Nephron (organoid): ENCODE results near the gene ACSL5.
A peak's percentile ranks its signal among the peaks of the same experiment; 100 is the strongest.
"Not testable (repeated sequence)": the region's sequence is repeated elsewhere in the genome, so short reads cannot be mapped to it uniquely, and the experiment has no call there.

ENCODE experiments used
- H3K27ac Mint-ChIP-seq, 3 experiments: 2 replicates each; pipeline ENCODE4 v1.8.0; 2020; ENCODE audit warnings: mixed read lengths in 3 of 3, mild to moderate bottlenecking in 2 of 3, moderate library complexity in 1 of 3
- H3K27me3 Mint-ChIP-seq: 2 replicates; pipeline ENCODE4 v1.8.0; 2021; ENCODE audit warnings: low read depth, mild to moderate bottlenecking, moderate library complexity, mixed read lengths
- H3K36me3 Mint-ChIP-seq: 2 replicates; pipeline ENCODE4 v1.8.0; 2020; ENCODE audit warnings: low read depth, mixed read lengths
- H3K4me1 Mint-ChIP-seq: 2 replicates; pipeline ENCODE4 v1.8.0; 2020; ENCODE audit warnings: mixed read lengths
- H3K4me3 Mint-ChIP-seq, 3 experiments: 2 replicates each; pipeline ENCODE4 v1.8.0; 2020; ENCODE audit warnings: mild to moderate bottlenecking in 3 of 3, mixed read lengths in 3 of 3, moderate library complexity in 2 of 3
- H3K9me3 Mint-ChIP-seq: 2 replicates; pipeline ENCODE4 v1.8.0; 2020; ENCODE audit warnings: mixed read lengths
- TF ChIP-seq, protein P1 (sequence below), 3 experiments: fragments of 200-600 bp; sonication (generic); IDR thresholded peaks; one replicate each; pipeline ENCODE4 v1.5.0; 2021; ENCODE audit warnings: antibody characterized with exemption in 3 of 3; ENCODE audit not compliant: unreplicated experiment in 3 of 3

ACSL5 gene

DNA sequence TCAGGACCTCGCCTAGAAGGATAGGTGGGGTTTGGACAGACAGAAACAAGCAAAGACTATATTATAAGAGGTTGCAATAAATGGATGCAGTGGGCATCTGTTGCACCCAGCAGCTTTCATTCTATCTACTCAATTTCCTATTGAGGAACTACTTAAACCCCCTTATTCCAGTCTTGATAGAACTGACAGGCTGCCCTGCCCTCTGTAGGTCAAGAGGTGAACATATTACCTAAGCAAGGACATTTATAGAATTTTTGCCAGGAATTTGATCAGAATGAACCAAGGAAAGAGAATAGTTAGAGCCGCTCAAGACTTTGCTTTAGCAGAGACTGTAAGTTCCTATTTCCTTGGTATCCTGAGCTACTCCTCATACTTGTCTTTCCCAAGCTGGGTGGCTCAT lies 82.6 kb downstream of the ACSL5 start:
- TF ChIP-seq, protein P1, sequence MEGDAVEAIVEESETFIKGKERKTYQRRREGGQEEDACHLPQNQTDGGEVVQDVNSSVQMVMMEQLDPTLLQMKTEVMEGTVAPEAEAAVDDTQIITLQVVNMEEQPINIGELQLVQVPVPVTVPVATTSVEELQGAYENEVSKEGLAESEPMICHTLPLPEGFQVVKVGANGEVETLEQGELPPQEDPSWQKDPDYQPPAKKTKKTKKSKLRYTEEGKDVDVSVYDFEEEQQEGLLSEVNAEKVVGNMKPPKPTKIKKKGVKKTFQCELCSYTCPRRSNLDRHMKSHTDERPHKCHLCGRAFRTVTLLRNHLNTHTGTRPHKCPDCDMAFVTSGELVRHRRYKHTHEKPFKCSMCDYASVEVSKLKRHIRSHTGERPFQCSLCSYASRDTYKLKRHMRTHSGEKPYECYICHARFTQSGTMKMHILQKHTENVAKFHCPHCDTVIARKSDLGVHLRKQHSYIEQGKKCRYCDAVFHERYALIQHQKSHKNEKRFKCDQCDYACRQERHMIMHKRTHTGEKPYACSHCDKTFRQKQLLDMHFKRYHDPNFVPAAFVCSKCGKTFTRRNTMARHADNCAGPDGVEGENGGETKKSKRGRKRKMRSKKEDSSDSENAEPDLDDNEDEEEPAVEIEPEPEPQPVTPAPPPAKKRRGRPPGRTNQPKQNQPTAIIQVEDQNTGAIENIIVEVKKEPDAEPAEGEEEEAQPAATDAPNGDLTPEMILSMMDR (IDR thresholded peaks at IDR 0.05; ENCODE audit: unreplicated experiment in 3 of 3): no peak
- Mint-ChIP-seq H3K27me3 (no peaks in the 10 kb centered on the region), H3K4me3 (no peak overlapping the region), H3K4me1 (no peaks in the 10 kb centered on the region), H3K27ac (peak overlapping the region in 1 of 3 experiments; percentile 89), H3K36me3 (peaks cover 25% of the 10 kb centered on the region), H3K9me3 (peaks cover 5% of the 10 kb centered on the region)

- H3K27ac Mint-ChIP-seq: no peak overlapping the region
- H3K9me3 Mint-ChIP-seq: peaks cover under 1% of the 10 kb centered on the region
- TF ChIP-seq, protein P1 (IDR thresholded peaks at IDR 0.05; ENCODE audit: unreplicated experiment in 3 of 3): no peak
- no peak overlapping the region for H3K4me3 Mint-ChIP-seq
- H3K36me3 Mint-ChIP-seq: peaks cover 30% of the 10 kb centered on the region
- no peaks in the 10 kb centered on the region for H3K4me1 Mint-ChIP-seq
- no peaks in the 10 kb centered on the region for H3K27me3 Mint-ChIP-seq
Observed at GRCh38 chr10:112460366-112460765, 86.5 kb downstream of the ACSL5 start.

GRCh38 chr10:112461029-112461887 lies 87.3 kb downstream of the ACSL5 start:
- Mint-ChIP-seq H3K27ac (no peak overlapping the region), H3K9me3 (peaks cover 3% of the 10 kb centered on the region), H3K4me1 (no peaks in the 10 kb centered on the region), H3K36me3 (peaks cover 34% of the 10 kb centered on the region), H3K27me3 (no peaks in the 10 kb centered on the region), H3K4me3 (no peak overlapping the region)
- TF ChIP-seq, protein P1 (IDR thresholded peaks at IDR 0.05; ENCODE audit: unreplicated experiment in 3 of 3): no peak

DNA sequence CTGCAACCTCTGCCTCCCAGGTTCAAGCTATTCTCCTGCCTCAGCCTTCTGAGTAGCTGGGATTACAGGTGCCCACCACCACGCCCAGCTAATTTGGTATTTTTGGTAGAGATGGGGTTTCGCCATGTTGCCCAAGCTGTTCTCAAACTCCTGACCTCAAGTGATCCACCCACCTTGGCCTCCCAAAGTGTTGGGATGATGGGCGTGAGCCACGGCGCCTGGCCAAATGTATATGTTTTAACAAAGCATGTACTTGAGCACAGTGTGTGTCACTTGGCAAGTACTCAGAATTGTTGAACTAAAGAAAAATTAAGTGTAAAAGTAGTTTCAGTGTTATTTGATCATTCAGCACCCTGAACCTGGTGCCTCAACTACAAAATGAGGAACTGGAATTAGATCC lies 90.2 kb downstream of the ACSL5 start:
- H3K9me3 Mint-ChIP-seq, H3K4me3 Mint-ChIP-seq, H3K27me3 Mint-ChIP-seq, H3K4me1 Mint-ChIP-seq, H3K27ac Mint-ChIP-seq: not testable (repeated sequence)
- peaks cover 47% of the 10 kb centered on the region for H3K36me3 Mint-ChIP-seq

DNA sequence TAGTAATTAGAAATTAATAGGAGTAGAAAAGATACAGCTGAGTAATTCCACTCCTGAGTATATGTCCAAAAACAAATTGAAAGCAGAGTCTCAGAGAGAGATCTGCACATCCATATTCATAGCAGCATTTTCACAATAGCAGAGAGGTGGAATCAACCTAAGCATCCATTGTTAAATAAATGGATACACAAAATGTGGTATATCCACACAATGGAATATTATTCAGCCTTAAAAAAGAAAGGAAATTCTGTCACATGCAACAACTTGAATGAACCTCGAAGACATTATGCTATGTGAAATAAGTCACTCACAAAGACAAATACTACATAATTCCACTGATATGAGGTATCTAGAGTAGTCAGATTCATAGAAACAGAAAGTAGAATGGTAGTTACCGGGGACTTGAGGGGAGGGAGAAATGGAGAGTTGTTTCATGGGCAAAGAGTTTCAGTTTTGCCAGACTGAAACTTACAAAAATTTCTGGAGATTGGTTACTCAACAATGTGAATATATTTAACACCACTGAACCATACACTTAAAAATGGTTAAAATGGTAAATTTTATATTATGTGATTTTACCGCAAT lies 91.5 kb downstream of the ACSL5 start:
- H3K9me3 Mint-ChIP-seq: peaks cover 3% of the 10 kb centered on the region
- H3K4me3 Mint-ChIP-seq: no peak overlapping the region
- no peaks in the 10 kb centered on the region for H3K4me1 Mint-ChIP-seq
- TF ChIP-seq, protein P1 (IDR thresholded peaks at IDR 0.05; ENCODE audit: unreplicated experiment in 3 of 3): no peak
- H3K27me3 Mint-ChIP-seq: no peaks in the 10 kb centered on the region
- no peak overlapping the region for H3K27ac Mint-ChIP-seq
- H3K36me3 Mint-ChIP-seq: peaks cover 47% of the 10 kb centered on the region

DNA sequence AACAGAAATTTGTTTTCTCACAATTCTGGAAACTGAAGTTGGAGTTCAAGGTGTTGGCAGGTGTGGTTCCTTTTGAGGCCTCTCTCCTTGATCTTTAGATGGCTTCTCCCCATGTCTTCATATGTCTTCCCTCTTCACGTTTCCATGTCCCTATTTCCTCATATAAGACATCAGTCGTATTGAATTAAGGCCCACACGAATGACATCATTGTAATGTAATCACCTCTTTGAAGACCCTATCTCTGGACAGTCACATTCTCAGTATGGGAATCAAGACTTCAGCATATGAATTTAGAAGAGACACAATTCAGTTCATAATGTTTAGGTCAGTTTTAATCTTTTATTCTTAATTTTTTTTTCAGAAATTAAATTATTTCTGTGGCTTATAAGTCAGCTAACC lies 92.9 kb downstream of the ACSL5 start:
- no peak overlapping the region for H3K27ac Mint-ChIP-seq
- H3K27me3 Mint-ChIP-seq: no peaks in the 10 kb centered on the region
- H3K36me3 Mint-ChIP-seq: peaks cover 42% of the 10 kb centered on the region
- TF ChIP-seq, protein P1 (IDR thresholded peaks at IDR 0.05; ENCODE audit: unreplicated experiment in 3 of 3): no peak
- H3K4me3 Mint-ChIP-seq: no peak overlapping the region
- H3K4me1 Mint-ChIP-seq: no peaks in the 10 kb centered on the region
- peaks cover 3% of the 10 kb centered on the region for H3K9me3 Mint-ChIP-seq
